Astrocyte (in vitro differentiated cells and primary cell): ENCODE results near the gene FSD1L. TPM values are rescaled to one million over a fixed set of nuclear protein-coding genes. Genes with fewer than 3 reads are reported as not detected.
A peak's percentile ranks its signal among the peaks of the same experiment; 100 is the strongest.
"Not testable (repeated sequence)": the region's sequence is repeated elsewhere in the genome, so short reads cannot be mapped to it uniquely, and the experiment has no call there.

ENCODE experiments used
- DNase-seq: peaks from one replicate; pipeline ENCODE4 v3.0.0-alpha.2; 2010; ENCODE audit warnings: low read depth
- FAIRE-seq: peaks from 2 replicates; lab custom pipeline; 2011; peaks lifted over from hg19 to GRCh38; lab: Jason Lieb, UNC
- H2AFZ ChIP-seq: 2 replicates; pipeline ENCODE4 v1.6.0; 2012; ENCODE audit warnings: low read depth, low read length, inconsistent platforms
- H3K27ac ChIP-seq: 2 replicates; pipeline ENCODE4 v1.5.1; 2011; ENCODE audit warnings: low read depth, low read length, inconsistent platforms
- H3K27me3 ChIP-seq: 2 replicates; pipeline ENCODE4 v1.6.0; 2011; ENCODE audit warnings: low read length, inconsistent platforms; ENCODE audit not compliant: insufficient read depth
- H3K36me3 ChIP-seq: 2 replicates; pipeline ENCODE4 v1.5.1; 2011; ENCODE audit warnings: low read length, inconsistent platforms; ENCODE audit not compliant: insufficient read depth
- H3K4me1 ChIP-seq: 2 replicates; pipeline ENCODE4 v1.5.1; 2011; ENCODE audit warnings: low read length, inconsistent platforms; ENCODE audit not compliant: insufficient read depth
- H3K4me2 ChIP-seq: 2 replicates; pipeline ENCODE4 v1.6.0; 2012; ENCODE audit warnings: low read length, inconsistent platforms
- H3K4me3 ChIP-seq: 2 replicates; pipeline ENCODE4 v1.5.1; 2011; ENCODE audit warnings: low read depth, mild to moderate bottlenecking, low read length, inconsistent platforms; ENCODE audit not compliant: insufficient read depth
- H3K79me2 ChIP-seq: 2 replicates; pipeline ENCODE4 v1.6.0; 2012; ENCODE audit warnings: mild to moderate bottlenecking, low read length, inconsistent platforms; ENCODE audit not compliant: insufficient read depth
- H3K9ac ChIP-seq: 2 replicates; pipeline ENCODE4 v1.6.0; 2012; ENCODE audit warnings: mild to moderate bottlenecking, low read length, inconsistent platforms
- H3K9me3 ChIP-seq: 2 replicates; pipeline ENCODE4 v1.5.1; 2012; ENCODE audit warnings: low read depth, mild to moderate bottlenecking, low read length, inconsistent platforms; ENCODE audit not compliant: insufficient read depth
- H4K20me1 ChIP-seq: 2 replicates; pipeline ENCODE4 v1.6.0; 2012; ENCODE audit warnings: low read length, inconsistent platforms; ENCODE audit not compliant: insufficient read depth
- H3K27ac Mint-ChIP-seq: one replicate; pipeline ENCODE4 v1.8.0; 2021; ENCODE audit warnings: mild to moderate bottlenecking, mixed read lengths; ENCODE audit not compliant: unreplicated experiment
- H3K27me3 Mint-ChIP-seq: one replicate; pipeline ENCODE4 v1.8.0; 2021; ENCODE audit warnings: low read depth, mixed read lengths; ENCODE audit not compliant: unreplicated experiment
- H3K36me3 Mint-ChIP-seq: one replicate; pipeline ENCODE4 v1.8.0; 2021; ENCODE audit warnings: low read depth, mixed read lengths; ENCODE audit not compliant: unreplicated experiment
- H3K4me1 Mint-ChIP-seq: one replicate; pipeline ENCODE4 v1.8.0; 2021; ENCODE audit warnings: low read depth, mixed read lengths; ENCODE audit not compliant: unreplicated experiment
- H3K4me3 Mint-ChIP-seq: one replicate; pipeline ENCODE4 v1.8.0; 2021; ENCODE audit warnings: mild to moderate bottlenecking, moderate library complexity, mixed read lengths; ENCODE audit not compliant: unreplicated experiment
- H3K9me3 Mint-ChIP-seq: one replicate; pipeline ENCODE4 v1.8.0; 2021; ENCODE audit warnings: mild to moderate bottlenecking, mixed read lengths; ENCODE audit not compliant: unreplicated experiment
- EZH2 ChIP-seq: IDR thresholded peaks from 2 replicates; pipeline ENCODE4 v1.6.1; 2012; ENCODE audit warnings: mild to moderate bottlenecking, low read length, inconsistent platforms; ENCODE audit not compliant: insufficient read depth
- total RNA-seq: library from RNA; stranded (reverse); gene quantifications from 2 replicates; pipeline ENCODE4 v1.2.1, GENCODE V29; 2021
- TF ChIP-seq, protein P1 (sequence below): IDR thresholded peaks from 2 replicates; pipeline ENCODE4 v1.5.1; 2011; ENCODE audit warnings: low read depth, mild to moderate bottlenecking, inconsistent platforms, low read length, moderate library complexity; ENCODE audit not compliant: insufficient read depth

FSD1L gene
- total RNA-seq, 1 donor from 2014 or later, result 7.0 TPM

DNA sequence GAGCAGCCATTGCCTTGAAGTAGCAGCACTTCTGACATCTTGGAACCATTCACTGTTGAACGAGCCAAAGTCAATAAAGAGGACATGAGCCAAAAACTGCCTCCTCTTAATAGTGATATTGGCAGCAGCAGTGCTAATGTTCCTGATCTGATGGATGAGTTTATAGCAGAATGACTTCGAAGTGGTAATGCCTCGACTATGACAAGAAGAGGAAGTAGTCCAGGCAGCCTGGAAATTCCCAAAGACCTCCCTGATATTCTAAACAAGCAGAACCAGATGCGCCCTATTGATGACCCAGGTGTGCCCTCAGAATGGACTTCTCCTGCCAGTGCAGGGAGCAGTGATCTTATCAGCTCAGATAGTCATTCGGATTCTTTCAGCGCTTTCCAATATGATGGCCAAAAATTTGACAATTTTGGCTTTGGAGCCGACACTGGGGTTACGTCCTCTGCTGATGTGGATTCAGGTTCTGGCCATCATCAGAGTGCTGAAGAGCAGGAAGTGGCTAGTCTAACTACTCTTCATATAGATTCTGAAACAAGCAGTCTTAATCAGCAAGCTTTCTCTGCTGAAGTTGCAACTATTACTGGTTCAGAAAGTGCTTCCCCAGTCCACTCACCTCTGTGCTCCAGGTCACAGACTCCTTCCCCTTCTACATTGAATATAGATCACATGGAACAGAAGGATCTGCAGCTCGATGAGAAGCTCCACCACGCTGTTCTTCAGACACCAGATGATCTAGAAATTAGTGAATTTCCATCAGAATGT is 75.0 kb downstream of the FSD1L start:
- H4K20me1 ChIP-seq, H3K4me2 ChIP-seq, H3K9me3 ChIP-seq, H3K27me3 ChIP-seq, H3K27ac Mint-ChIP-seq, H3K4me1 ChIP-seq, H3K9ac ChIP-seq, DNase-seq, H3K4me1 Mint-ChIP-seq, H3K4me3 Mint-ChIP-seq, H3K9me3 Mint-ChIP-seq, H3K79me2 ChIP-seq, H2AFZ ChIP-seq, H3K27me3 Mint-ChIP-seq, H3K4me3 ChIP-seq, H3K36me3 ChIP-seq, H3K27ac ChIP-seq: not testable (repeated sequence)
- peak; percentile 5 for FAIRE-seq
- H3K36me3 Mint-ChIP-seq, result peaks cover 35% of the 10 kb centered on the region

DNA sequence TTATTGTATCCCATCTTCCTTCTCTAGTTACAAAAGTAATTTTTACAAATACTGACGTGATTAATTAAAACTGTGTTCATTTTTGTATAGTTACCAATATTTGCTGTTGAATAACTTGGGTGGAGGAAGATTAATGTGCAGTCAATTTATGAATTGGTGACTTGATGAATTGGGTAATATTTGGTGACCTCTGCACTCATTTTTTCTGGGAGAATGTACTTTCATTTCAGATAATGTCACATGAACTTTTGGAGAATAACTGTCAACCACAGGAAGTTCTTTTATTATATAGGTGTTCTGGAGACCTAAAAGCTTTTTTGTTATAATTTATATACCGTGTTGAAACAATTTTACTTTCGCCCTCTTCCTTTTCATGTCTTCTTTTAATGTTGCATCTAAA is 83.7 kb downstream of the FSD1L start:
- Mint-ChIP-seq H3K36me3 (peaks cover 18% of the 10 kb centered on the region), H3K27me3 (no peaks in the 10 kb centered on the region), H3K9me3 (peaks cover 14% of the 10 kb centered on the region), H3K4me1 (no peaks in the 10 kb centered on the region), H3K4me3 (no peak overlapping the region), H3K27ac (no peak overlapping the region)
- no peak overlapping the region for H3K27ac ChIP-seq
- H3K4me3 ChIP-seq, result no peak overlapping the region
- H3K79me2 ChIP-seq, result no peaks in the 10 kb centered on the region
- peaks cover 3% of the 10 kb centered on the region for H3K4me1 ChIP-seq
- no peak overlapping the region for H3K4me2 ChIP-seq
- TF ChIP-seq, protein P1, sequence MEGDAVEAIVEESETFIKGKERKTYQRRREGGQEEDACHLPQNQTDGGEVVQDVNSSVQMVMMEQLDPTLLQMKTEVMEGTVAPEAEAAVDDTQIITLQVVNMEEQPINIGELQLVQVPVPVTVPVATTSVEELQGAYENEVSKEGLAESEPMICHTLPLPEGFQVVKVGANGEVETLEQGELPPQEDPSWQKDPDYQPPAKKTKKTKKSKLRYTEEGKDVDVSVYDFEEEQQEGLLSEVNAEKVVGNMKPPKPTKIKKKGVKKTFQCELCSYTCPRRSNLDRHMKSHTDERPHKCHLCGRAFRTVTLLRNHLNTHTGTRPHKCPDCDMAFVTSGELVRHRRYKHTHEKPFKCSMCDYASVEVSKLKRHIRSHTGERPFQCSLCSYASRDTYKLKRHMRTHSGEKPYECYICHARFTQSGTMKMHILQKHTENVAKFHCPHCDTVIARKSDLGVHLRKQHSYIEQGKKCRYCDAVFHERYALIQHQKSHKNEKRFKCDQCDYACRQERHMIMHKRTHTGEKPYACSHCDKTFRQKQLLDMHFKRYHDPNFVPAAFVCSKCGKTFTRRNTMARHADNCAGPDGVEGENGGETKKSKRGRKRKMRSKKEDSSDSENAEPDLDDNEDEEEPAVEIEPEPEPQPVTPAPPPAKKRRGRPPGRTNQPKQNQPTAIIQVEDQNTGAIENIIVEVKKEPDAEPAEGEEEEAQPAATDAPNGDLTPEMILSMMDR, result no peak
- no peak for TF ChIP-seq EZH2
- FAIRE-seq (no peak), DNase-seq (no peak)
- H3K9me3 ChIP-seq, result no peaks in the 10 kb centered on the region
- H3K9ac ChIP-seq, result no peak overlapping the region
- H2AFZ ChIP-seq, result no peak overlapping the region
- H3K36me3 ChIP-seq, result peaks cover 3% of the 10 kb centered on the region
- no peaks in the 10 kb centered on the region for H4K20me1 ChIP-seq
- no peaks in the 10 kb centered on the region for H3K27me3 ChIP-seq

DNA sequence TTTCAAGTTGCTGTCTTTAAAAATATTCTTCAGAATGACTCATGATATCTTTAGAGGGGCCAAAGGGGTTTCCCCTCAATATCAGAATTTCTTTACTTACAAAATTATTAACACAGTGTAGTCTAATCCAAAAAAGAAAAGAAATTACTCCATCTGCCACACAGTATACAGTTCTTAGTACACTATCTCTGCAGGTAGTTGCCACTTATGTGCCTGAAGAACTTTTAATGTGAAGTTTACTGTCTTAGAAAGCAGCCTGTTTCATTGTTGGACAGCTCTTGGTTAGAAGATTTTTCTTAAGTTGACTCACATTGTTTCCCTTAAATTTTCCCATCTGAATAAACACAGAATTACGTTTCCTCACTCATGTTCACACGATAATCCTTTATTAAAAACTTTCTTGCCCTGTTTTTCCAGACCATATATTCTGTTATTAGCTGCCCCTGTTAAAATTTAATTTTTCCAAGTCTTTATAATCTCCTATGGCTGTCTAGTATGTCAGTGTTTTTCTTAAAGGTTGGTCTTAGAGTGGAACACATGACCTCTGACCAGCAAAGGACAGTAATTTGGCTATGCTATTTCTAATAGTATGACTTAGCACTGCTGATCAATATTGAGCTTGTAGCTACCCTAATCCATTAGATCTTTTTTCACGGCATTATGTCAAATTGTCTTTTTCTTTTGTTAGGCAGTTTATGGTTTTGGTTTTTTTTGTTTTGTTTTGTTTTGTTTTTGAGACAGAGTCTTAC is 88.3 kb downstream of the FSD1L start:
- FAIRE-seq (no peak), DNase-seq (no peak)
- Mint-ChIP-seq H3K27ac (no peak overlapping the region), H3K9me3 (no peaks in the 10 kb centered on the region), H3K4me3 (no peak overlapping the region), H3K27me3 (no peaks in the 10 kb centered on the region), H3K4me1 (no peaks in the 10 kb centered on the region), H3K36me3 (peaks cover 3% of the 10 kb centered on the region)
- Histone ChIP-seq H4K20me1 (no peaks in the 10 kb centered on the region), H2AFZ (no peak overlapping the region), H3K79me2 (no peaks in the 10 kb centered on the region), H3K9ac (no peak overlapping the region), H3K4me1 (peaks cover 3% of the 10 kb centered on the region), H3K27ac (no peak overlapping the region), H3K9me3 (no peaks in the 10 kb centered on the region), H3K4me3 (no peak overlapping the region), H3K36me3 (peaks cover 3% of the 10 kb centered on the region), H3K4me2 (no peak overlapping the region), H3K27me3 (no peaks in the 10 kb centered on the region)
- no peak for TF ChIP-seq EZH2
- TF ChIP-seq, protein P1, result no peak
